ENCODE data around the gene CEP95.

Gene CEP95

GRCh38 chr17:64515419-64515818 lies 8.6 kb downstream of the CEP95 start:
- no peak for DNase-seq (ENCODE audit: low read depth in 2 of 2, low spot score in 1 of 2)

- DNase-seq (ENCODE audit: low read depth in 2 of 2, low spot score in 1 of 2), result no peak
Observed at GRCh38 chr17:64515829-64516228, 9.1 kb downstream of the CEP95 start.

GRCh38 chr17:64519601-64520000 lies 12.8 kb downstream of the CEP95 start:
- DNase-seq (ENCODE audit: low read depth in 2 of 2, low spot score in 1 of 2), result no peak

- no peak for DNase-seq (ENCODE audit: low read depth in 2 of 2, low spot score in 1 of 2)
Observed at GRCh38 chr17:64520359-64520758, 13.6 kb downstream of the CEP95 start.

- no peak for DNase-seq (ENCODE audit: low read depth in 2 of 2, low spot score in 1 of 2)
Observed at GRCh38 chr17:64527914-64528313, 21.1 kb downstream of the CEP95 start.

GRCh38 chr17:64529221-64529620 lies 22.4 kb downstream of the CEP95 start:
- no peak for DNase-seq (ENCODE audit: low read depth in 2 of 2, low spot score in 1 of 2)

- DNase-seq (ENCODE audit: low read depth in 2 of 2, low spot score in 1 of 2), result no peak
Observed at GRCh38 chr17:64531955-64532371, 25.2 kb downstream of the CEP95 start.

GRCh38 chr17:64532409-64532808 lies 25.6 kb downstream of the CEP95 start:
- no peak for DNase-seq (ENCODE audit: low read depth in 2 of 2, low spot score in 1 of 2)

- DNase-seq (ENCODE audit: low read depth in 2 of 2, low spot score in 1 of 2), result no peak
Observed at GRCh38 chr17:64533784-64534183, 27.0 kb downstream of the CEP95 start.

- DNase-seq (ENCODE audit: low read depth in 2 of 2, low spot score in 1 of 2), result no peak
Observed at GRCh38 chr17:64534187-64534586, 27.4 kb downstream of the CEP95 start.

GRCh38 chr17:64535357-64535756 lies 28.6 kb downstream of the CEP95 start:
- DNase-seq (ENCODE audit: low read depth in 2 of 2, low spot score in 1 of 2), result no peak

- no peak for DNase-seq (ENCODE audit: low read depth in 2 of 2, low spot score in 1 of 2)
Observed at GRCh38 chr17:64536913-64537312, 30.1 kb downstream of the CEP95 start.

GRCh38 chr17:64537488-64537887 lies 30.7 kb downstream of the CEP95 start:
- DNase-seq (ENCODE audit: low read depth in 2 of 2, low spot score in 1 of 2), result no peak

- DNase-seq (ENCODE audit: low read depth in 2 of 2, low spot score in 1 of 2), result no peak
Observed at GRCh38 chr17:64538508-64539130, 31.8 kb downstream of the CEP95 start.

GRCh38 chr17:64540118-64540776 lies 33.5 kb downstream of the CEP95 start:
- DNase-seq (ENCODE audit: low read depth in 2 of 2, low spot score in 1 of 2), result no peak

- no peak for DNase-seq (ENCODE audit: low read depth in 2 of 2, low spot score in 1 of 2)
Observed at GRCh38 chr17:64544742-64545141, 38.0 kb downstream of the CEP95 start.

GRCh38 chr17:64546716-64547115 lies 39.9 kb downstream of the CEP95 start:
- no peak for DNase-seq (ENCODE audit: low read depth in 2 of 2, low spot score in 1 of 2)

GRCh38 chr17:64547319-64547718 lies 40.5 kb downstream of the CEP95 start:
- no peak for DNase-seq (ENCODE audit: low read depth in 2 of 2, low spot score in 1 of 2)

- DNase-seq (ENCODE audit: low read depth in 2 of 2, low spot score in 1 of 2), result no peak
Observed at GRCh38 chr17:64551461-64551860, 44.7 kb downstream of the CEP95 start.

- DNase-seq (ENCODE audit: low read depth in 2 of 2, low spot score in 1 of 2), result no peak
Observed at GRCh38 chr17:64554028-64554637, 47.4 kb downstream of the CEP95 start.

- DNase-seq (ENCODE audit: low read depth in 2 of 2, low spot score in 1 of 2), result no peak
Observed at GRCh38 chr17:64555281-64555680, 48.5 kb downstream of the CEP95 start.

- no peak for DNase-seq (ENCODE audit: low read depth in 2 of 2, low spot score in 1 of 2)
Observed at GRCh38 chr17:64564098-64564497, 57.3 kb downstream of the CEP95 start.

- DNase-seq (ENCODE audit: low read depth in 2 of 2, low spot score in 1 of 2), result no peak
Observed at GRCh38 chr17:64565563-64565962, 58.8 kb downstream of the CEP95 start.
